ENCODE data around the gene TAS1R2.

TAS1R2 gene

DNA sequence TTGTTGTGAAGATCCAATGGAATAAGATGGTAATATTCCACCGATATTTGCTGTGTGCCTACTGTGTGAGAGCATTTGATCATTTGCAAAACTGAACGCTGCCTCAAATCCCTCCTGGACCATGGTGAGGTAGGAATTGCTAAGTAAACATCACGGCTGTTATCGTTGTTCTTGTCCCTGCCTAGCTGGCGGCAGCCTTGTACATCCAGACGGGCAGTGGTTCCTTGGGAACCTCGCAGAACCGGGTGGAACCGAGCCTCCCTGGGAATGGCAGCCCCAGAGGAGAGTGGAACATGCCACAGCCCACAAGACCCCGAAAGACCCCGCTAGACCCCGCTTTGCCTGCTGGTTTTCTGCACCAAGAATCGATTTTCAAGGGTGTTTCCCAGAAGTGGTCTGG is 60.9 kb downstream of the TAS1R2 start:
- H3K36me3 ChIP-seq (ENCODE audit: insufficient read depth, insufficient read length, low read length) = no peaks in the 10 kb centered on the region
- no peak overlapping the region for H3K9ac ChIP-seq (ENCODE audit: insufficient read length, low read depth)
- no peak for TF ChIP-seq SUZ12 (IDR thresholded peaks at IDR 0.05; ENCODE audit: extremely low read depth, insufficient read depth, insufficient read length)
- no peak for TF ChIP-seq ZNF274 (IDR thresholded peaks at IDR 0.05; ENCODE audit: low read depth, low read length)
- TF ChIP-seq YY1 (IDR thresholded peaks at IDR 0.05; ENCODE audit: insufficient read depth, insufficient read length) = no peak
- no peaks in the 10 kb centered on the region for H3K27me3 ChIP-seq (ENCODE audit: insufficient read depth, insufficient read length)
- no peak for DNase-seq (ENCODE audit: low read depth, low spot score)
- H3K4me1 ChIP-seq (ENCODE audit: insufficient read depth, insufficient read length) = peaks cover 4% of the 10 kb centered on the region
- H3K4me3 ChIP-seq (ENCODE audit: insufficient read length, low read depth) = no peak overlapping the region
- no peaks in the 10 kb centered on the region for H3K9me3 ChIP-seq (ENCODE audit: insufficient read depth, low read length)

DNA sequence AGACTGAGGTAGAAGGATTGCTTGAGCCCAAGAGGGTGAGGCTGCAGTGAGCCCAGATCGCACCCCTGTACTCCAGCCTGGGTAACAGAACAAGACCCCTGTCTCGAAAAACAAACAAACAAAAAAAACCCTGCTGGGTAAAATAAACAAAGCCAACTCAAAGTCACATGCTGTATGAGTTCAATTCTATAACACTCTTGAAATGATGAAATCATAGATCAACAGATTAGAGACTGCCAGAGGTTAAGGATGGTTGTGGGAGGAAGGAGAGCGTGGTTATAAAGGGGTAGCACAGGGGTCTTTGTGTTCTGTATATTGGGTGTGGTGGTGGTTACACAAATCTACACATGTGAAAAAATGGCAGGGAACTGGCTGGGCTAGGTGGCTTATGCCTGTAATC is 62.5 kb downstream of the TAS1R2 start:
- H3K27me3 ChIP-seq (ENCODE audit: insufficient read depth, insufficient read length) = no peaks in the 10 kb centered on the region
- no peak for DNase-seq (ENCODE audit: low read depth, low spot score)

DNA sequence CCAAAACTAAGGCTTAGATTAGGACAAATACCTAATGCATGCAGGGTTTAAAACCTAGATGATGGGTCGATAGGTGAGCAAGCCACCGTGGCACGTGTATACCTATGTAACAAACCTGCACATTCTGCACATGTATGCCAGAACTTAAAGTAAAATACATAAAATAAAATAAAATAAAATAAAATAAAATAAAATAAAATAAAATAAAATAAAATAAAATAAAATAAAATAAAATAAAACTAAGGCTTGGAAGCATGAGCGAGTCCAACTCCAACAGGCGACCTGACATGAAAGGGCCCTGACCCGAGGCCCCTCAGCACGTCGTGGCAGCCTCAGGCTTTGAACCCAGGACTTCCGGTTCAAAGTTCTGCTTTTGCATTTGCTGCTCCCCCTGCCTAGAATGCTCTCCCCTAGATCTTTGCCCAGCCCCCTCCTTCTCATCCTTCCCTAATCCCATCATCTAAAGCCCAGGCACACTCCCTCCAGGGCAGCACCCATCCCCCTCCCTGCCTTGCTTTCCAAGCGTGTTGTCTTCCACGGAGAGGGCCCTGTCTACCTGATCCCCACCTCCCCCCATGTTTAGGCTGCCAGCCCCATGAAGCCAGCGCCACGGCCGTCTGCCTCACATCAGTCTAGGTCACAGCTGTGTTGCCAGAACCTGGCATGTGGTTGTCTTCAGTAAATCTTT is 64.3 kb downstream of the TAS1R2 start:
- H3K9me3 ChIP-seq (ENCODE audit: insufficient read depth, low read length) = no peaks in the 10 kb centered on the region
- no peak overlapping the region for H3K9ac ChIP-seq (ENCODE audit: insufficient read length, low read depth)
- H3K36me3 ChIP-seq (ENCODE audit: insufficient read depth, insufficient read length, low read length) = no peaks in the 10 kb centered on the region
- DNase-seq (ENCODE audit: low read depth, low spot score) = no peak
- no peak overlapping the region for H3K4me3 ChIP-seq (ENCODE audit: insufficient read length, low read depth)
- TF ChIP-seq SUZ12 (IDR thresholded peaks at IDR 0.05; ENCODE audit: extremely low read depth, insufficient read depth, insufficient read length) (no peak), YY1 (IDR thresholded peaks at IDR 0.05; ENCODE audit: insufficient read depth, insufficient read length) (no peak), ZNF274 (IDR thresholded peaks at IDR 0.05; ENCODE audit: low read depth, low read length) (no peak)
- no peaks in the 10 kb centered on the region for H3K27me3 ChIP-seq (ENCODE audit: insufficient read depth, insufficient read length)
- H3K4me1 ChIP-seq (ENCODE audit: insufficient read depth, insufficient read length) = peaks cover 4% of the 10 kb centered on the region

More for the DNA sequence above, 62.5 kb downstream of the TAS1R2 start:
- no peak overlapping the region for H3K9ac ChIP-seq (ENCODE audit: insufficient read length, low read depth)
- no peak overlapping the region for H3K4me3 ChIP-seq (ENCODE audit: insufficient read length, low read depth)
- no peaks in the 10 kb centered on the region for H3K36me3 ChIP-seq (ENCODE audit: insufficient read depth, insufficient read length, low read length)
- peaks cover 4% of the 10 kb centered on the region for H3K4me1 ChIP-seq (ENCODE audit: insufficient read depth, insufficient read length)
- no peaks in the 10 kb centered on the region for H3K9me3 ChIP-seq (ENCODE audit: insufficient read depth, low read length)
- no peak for TF ChIP-seq YY1 (IDR thresholded peaks at IDR 0.05; ENCODE audit: insufficient read depth, insufficient read length)
- no peak for TF ChIP-seq SUZ12 (IDR thresholded peaks at IDR 0.05; ENCODE audit: extremely low read depth, insufficient read depth, insufficient read length)
- TF ChIP-seq ZNF274 (IDR thresholded peaks at IDR 0.05; ENCODE audit: low read depth, low read length) = no peak

DNA sequence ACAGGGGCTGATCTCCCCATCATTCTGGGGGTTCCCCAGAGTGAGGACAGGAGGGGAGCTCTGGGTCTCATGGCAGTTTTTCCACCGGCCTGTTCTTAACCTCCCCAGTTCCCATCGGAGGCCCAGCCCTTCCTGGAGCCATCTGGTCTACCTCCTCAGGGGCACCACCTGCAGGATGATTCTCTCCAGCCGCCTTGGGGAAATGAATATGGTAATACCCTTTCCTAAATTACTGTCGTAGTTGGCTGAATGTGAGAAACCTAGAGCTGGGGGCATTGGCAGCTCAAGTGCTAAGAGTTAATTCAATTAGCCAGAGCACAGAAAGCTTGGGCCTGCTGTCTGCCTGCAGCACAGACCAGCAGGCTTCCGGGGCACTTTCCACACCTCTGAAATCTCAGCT is 64.9 kb downstream of the TAS1R2 start:
- H3K4me1 ChIP-seq (ENCODE audit: insufficient read depth, insufficient read length) = peaks cover 4% of the 10 kb centered on the region
- no peak for TF ChIP-seq ZNF274 (IDR thresholded peaks at IDR 0.05; ENCODE audit: low read depth, low read length)
- TF ChIP-seq SUZ12 (IDR thresholded peaks at IDR 0.05; ENCODE audit: extremely low read depth, insufficient read depth, insufficient read length) = no peak
- no peak for TF ChIP-seq YY1 (IDR thresholded peaks at IDR 0.05; ENCODE audit: insufficient read depth, insufficient read length)
- DNase-seq (ENCODE audit: low read depth, low spot score) = peak; percentile 48
- H3K9me3 ChIP-seq (ENCODE audit: insufficient read depth, low read length) = no peaks in the 10 kb centered on the region
- no peak overlapping the region for H3K4me3 ChIP-seq (ENCODE audit: insufficient read length, low read depth)
- H3K27me3 ChIP-seq (ENCODE audit: insufficient read depth, insufficient read length) = no peaks in the 10 kb centered on the region
- H3K9ac ChIP-seq (ENCODE audit: insufficient read length, low read depth) = no peak overlapping the region
- no peaks in the 10 kb centered on the region for H3K36me3 ChIP-seq (ENCODE audit: insufficient read depth, insufficient read length, low read length)

DNA sequence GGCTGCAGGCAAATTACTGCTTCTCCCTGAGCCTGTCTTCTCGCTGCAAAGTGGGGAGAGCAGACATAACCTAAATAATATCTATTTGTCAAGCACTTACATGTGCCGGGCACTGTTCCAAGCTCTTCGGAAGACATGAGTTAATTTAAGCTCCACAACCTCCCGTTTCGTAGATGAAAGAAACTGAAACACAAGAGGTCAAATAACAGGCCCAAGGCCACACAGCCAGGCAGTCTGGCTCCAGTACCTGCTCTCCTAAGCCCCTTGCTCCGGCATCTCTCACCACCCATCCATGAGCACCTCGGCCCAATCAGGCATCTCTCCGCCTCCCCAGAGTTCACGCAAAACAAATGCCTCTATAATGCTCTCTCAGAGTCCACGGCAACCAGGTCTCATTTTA is 65.4 kb downstream of the TAS1R2 start:
- no peak for DNase-seq (ENCODE audit: low read depth, low spot score)
- Histone ChIP-seq H3K9me3 (ENCODE audit: insufficient read depth, low read length) (no peaks in the 10 kb centered on the region), H3K27me3 (ENCODE audit: insufficient read depth, insufficient read length) (no peaks in the 10 kb centered on the region), H3K4me3 (ENCODE audit: insufficient read length, low read depth) (no peak overlapping the region), H3K36me3 (ENCODE audit: insufficient read depth, insufficient read length, low read length) (no peaks in the 10 kb centered on the region), H3K4me1 (ENCODE audit: insufficient read depth, insufficient read length) (peaks cover 3% of the 10 kb centered on the region), H3K9ac (ENCODE audit: insufficient read length, low read depth) (no peak overlapping the region)
- TF ChIP-seq SUZ12 (IDR thresholded peaks at IDR 0.05; ENCODE audit: extremely low read depth, insufficient read depth, insufficient read length) (no peak), YY1 (IDR thresholded peaks at IDR 0.05; ENCODE audit: insufficient read depth, insufficient read length) (no peak), ZNF274 (IDR thresholded peaks at IDR 0.05; ENCODE audit: low read depth, low read length) (no peak)

DNA sequence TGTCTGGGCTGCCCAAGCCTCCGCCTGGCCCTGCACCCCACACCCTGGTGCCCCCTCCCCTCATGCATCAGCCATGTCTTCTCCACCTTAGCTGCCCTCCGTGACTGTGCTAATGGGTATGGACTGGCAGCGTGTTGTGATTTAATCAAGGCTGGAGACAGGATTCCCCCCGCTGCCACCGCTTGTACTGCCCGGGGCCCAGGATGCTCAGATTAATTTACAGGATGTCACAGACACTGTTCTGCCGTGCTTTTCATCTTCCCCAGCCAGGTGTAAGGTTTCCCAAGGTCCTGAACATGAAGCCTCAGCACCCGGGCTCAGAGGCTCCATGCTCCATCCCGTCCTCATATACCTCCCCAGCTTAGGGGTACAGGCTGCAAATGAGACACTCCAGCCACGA is 66.3 kb downstream of the TAS1R2 start:
- no peak for TF ChIP-seq SUZ12 (IDR thresholded peaks at IDR 0.05; ENCODE audit: extremely low read depth, insufficient read depth, insufficient read length)
- TF ChIP-seq YY1 (IDR thresholded peaks at IDR 0.05; ENCODE audit: insufficient read depth, insufficient read length) = no peak
- TF ChIP-seq ZNF274 (IDR thresholded peaks at IDR 0.05; ENCODE audit: low read depth, low read length) = no peak

DNA sequence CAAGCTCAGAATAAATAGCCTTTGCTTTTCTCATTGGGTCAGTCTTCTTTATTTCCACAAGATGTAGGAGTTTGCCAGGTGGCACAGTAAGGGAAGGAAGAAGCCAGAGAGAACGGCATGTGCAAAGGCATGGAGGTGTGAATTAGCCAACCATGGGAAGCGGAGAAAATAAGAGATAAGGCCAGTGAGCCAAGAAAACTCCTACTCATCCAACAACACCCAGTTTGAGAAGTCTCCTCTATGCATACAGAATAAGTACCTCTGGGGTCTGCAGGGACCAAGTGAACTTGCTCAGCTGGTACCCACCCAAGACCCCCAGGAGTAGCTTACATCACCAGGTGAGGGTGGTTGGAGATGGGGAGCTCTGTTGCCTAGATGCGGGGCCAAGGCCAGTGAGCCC is 66.7 kb downstream of the TAS1R2 start:
- H3K9me3 ChIP-seq (ENCODE audit: insufficient read depth, low read length) = no peaks in the 10 kb centered on the region
- TF ChIP-seq SUZ12 (IDR thresholded peaks at IDR 0.05; ENCODE audit: extremely low read depth, insufficient read depth, insufficient read length) (no peak), ZNF274 (IDR thresholded peaks at IDR 0.05; ENCODE audit: low read depth, low read length) (no peak), YY1 (IDR thresholded peaks at IDR 0.05; ENCODE audit: insufficient read depth, insufficient read length) (no peak)
- H3K9ac ChIP-seq (ENCODE audit: insufficient read length, low read depth) = no peak overlapping the region
- peaks cover 2% of the 10 kb centered on the region for H3K4me1 ChIP-seq (ENCODE audit: insufficient read depth, insufficient read length)
- no peak for DNase-seq (ENCODE audit: low read depth, low spot score)
- H3K36me3 ChIP-seq (ENCODE audit: insufficient read depth, insufficient read length, low read length) = no peaks in the 10 kb centered on the region
- no peaks in the 10 kb centered on the region for H3K27me3 ChIP-seq (ENCODE audit: insufficient read depth, insufficient read length)
- H3K4me3 ChIP-seq (ENCODE audit: insufficient read length, low read depth) = no peak overlapping the region

More for the DNA sequence above, 66.3 kb downstream of the TAS1R2 start:
- Histone ChIP-seq H3K36me3 (ENCODE audit: insufficient read depth, insufficient read length, low read length) (no peaks in the 10 kb centered on the region), H3K4me3 (ENCODE audit: insufficient read length, low read depth) (no peak overlapping the region), H3K9ac (ENCODE audit: insufficient read length, low read depth) (no peak overlapping the region), H3K4me1 (ENCODE audit: insufficient read depth, insufficient read length) (peaks cover 2% of the 10 kb centered on the region), H3K9me3 (ENCODE audit: insufficient read depth, low read length) (no peaks in the 10 kb centered on the region), H3K27me3 (ENCODE audit: insufficient read depth, insufficient read length) (no peaks in the 10 kb centered on the region)
- no peak for DNase-seq (ENCODE audit: low read depth, low spot score)
